HFF-Myc (cell line): Measurements from ENCODE around the gene CACNG8.
A peak's percentile ranks its signal among the peaks of the same experiment; 100 is the strongest.

Source experiments
- DNase-seq: peaks from one replicate; pipeline ENCODE4 v3.0.0-alpha.2; 2011; ENCODE audit warnings: low read depth; ENCODE audit errors: extremely low read depth
- H3K4me3 ChIP-seq: replicated peaks from 2 replicates; pipeline ENCODE4 v1.5.1; 2011; ENCODE audit warnings: low read depth, mild to moderate bottlenecking, control low read depth, low read length
- CTCF ChIP-seq: IDR thresholded peaks from 2 replicates; pipeline ENCODE4 v1.5.1; 2012; ENCODE audit warnings: mild to moderate bottlenecking, low read depth, low read length, control low read depth; ENCODE audit errors: missing control alignments

CACNG8 gene

GRCh38 chr19:53960187-53960586 is 2.5 kb upstream of the CACNG8 start:
- no peak overlapping the region for H3K4me3 ChIP-seq
- TF ChIP-seq CTCF = no peak

GRCh38 chr19:53960886-53961285 is 1.9 kb upstream of the CACNG8 start:
- no peak overlapping the region for H3K4me3 ChIP-seq
- no peak for TF ChIP-seq CTCF
- DNase-seq = no peak

More at GRCh38 chr19:53960187-53960586, 2.5 kb upstream of the CACNG8 start:
- DNase-seq = no peak

GRCh38 chr19:53961523-53962356 is 997 bp upstream of the CACNG8 start:
- DNase-seq = no peak
- no peak for TF ChIP-seq CTCF
- 0 out of 2 replicates have a peak overlapping the region, but pooled peaks have one; percentile 9 for H3K4me3 ChIP-seq

GRCh38 chr19:53965091-53965490 is 2.4 kb downstream of the CACNG8 start:
- H3K4me3 ChIP-seq = no peak overlapping the region
- TF ChIP-seq CTCF = no peak

GRCh38 chr19:53966931-53967330 is 4.2 kb downstream of the CACNG8 start:
- TF ChIP-seq CTCF = no peak
- DNase-seq = no peak

More at GRCh38 chr19:53965091-53965490, 2.4 kb downstream of the CACNG8 start:
- no peak for DNase-seq

GRCh38 chr19:53969366-53969765 is 6.6 kb downstream of the CACNG8 start:
- DNase-seq = no peak
- TF ChIP-seq CTCF = no peak
- H3K4me3 ChIP-seq = no peak overlapping the region

More at GRCh38 chr19:53966931-53967330, 4.2 kb downstream of the CACNG8 start:
- no peak overlapping the region for H3K4me3 ChIP-seq

GRCh38 chr19:53971673-53972072 is 8.9 kb downstream of the CACNG8 start:
- H3K4me3 ChIP-seq = no peak overlapping the region
- TF ChIP-seq CTCF = no peak
- DNase-seq = no peak
